Neuron (in vitro differentiated cells): ENCODE data around the gene STXBP2.

ENCODE experiments used
- H2AFZ ChIP-seq: one replicate; pipeline ENCODE4 v1.6.1; 2013; ENCODE audit warnings: low read depth, mild to moderate bottlenecking, inconsistent platforms, low read length, moderate library complexity
- H3K27me3 ChIP-seq: one replicate; pipeline ENCODE4 v1.6.1; 2013; ENCODE audit warnings: low read length; ENCODE audit not compliant: insufficient read depth
- H3K36me3 ChIP-seq: one replicate; pipeline ENCODE4 v1.6.1; 2013; ENCODE audit warnings: low read length; ENCODE audit not compliant: insufficient read depth
- H3K4me1 ChIP-seq: one replicate; pipeline ENCODE4 v1.6.1; 2013; ENCODE audit warnings: low read length; ENCODE audit not compliant: insufficient read depth
- H3K4me3 ChIP-seq: 2 replicates; pipeline ENCODE4 v1.5.1; 2013; ENCODE audit warnings: mild to moderate bottlenecking, low read length, moderate library complexity
- H3K9me3 ChIP-seq: one replicate; pipeline ENCODE4 v1.6.1; 2013; ENCODE audit warnings: low read length

The STXBP2 gene

DNA sequence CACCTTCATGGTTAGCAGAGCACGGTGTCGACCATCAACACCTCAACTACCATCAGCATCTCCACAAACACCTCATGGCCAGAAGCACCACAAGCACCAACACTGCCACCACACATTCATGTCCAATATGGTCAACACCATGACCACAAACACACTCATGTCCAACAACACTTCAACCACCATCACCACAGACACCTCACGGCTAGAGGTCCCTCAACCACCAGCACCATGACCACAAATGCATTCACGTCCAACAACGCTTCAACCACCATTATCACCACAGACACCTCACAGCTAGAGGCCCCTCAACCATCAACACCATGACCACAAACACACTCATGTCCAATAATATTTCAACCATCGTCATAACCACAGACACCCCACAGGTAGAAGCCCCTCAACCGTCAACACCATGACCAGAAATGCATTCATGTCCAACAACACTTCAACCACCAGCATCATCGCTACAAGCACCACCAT lies 53.9 kb downstream of the STXBP2 start:
- no peak overlapping the region for H2AFZ ChIP-seq
- peaks cover 1% of the 10 kb centered on the region for H3K9me3 ChIP-seq
- H3K4me3 ChIP-seq = no peak overlapping the region
- no peaks in the 10 kb centered on the region for H3K4me1 ChIP-seq
- H3K36me3 ChIP-seq = no peaks in the 10 kb centered on the region
- H3K27me3 ChIP-seq = no peaks in the 10 kb centered on the region

DNA sequence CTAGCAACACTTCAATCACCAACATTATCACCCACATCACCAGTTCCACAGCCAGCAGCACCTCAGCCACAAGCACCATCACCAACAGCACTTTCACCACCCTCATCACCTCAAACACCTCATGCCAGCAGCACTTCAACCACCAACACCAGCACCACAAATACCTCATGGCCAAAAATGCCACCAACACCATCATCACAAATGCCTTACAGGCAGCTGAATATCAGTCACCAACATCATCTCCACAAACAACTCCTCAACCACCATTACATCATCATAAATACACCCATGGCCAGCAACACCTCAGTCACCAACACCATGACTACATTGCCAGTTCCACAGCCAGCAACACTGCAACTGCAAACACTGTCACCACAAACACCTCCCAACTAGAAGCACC lies 54.6 kb downstream of the STXBP2 start:
- Histone ChIP-seq H3K4me1 (no peaks in the 10 kb centered on the region), H3K36me3 (no peaks in the 10 kb centered on the region), H3K9me3 (peaks cover 1% of the 10 kb centered on the region), H3K27me3 (no peaks in the 10 kb centered on the region), H3K4me3 (no peak overlapping the region), H2AFZ (no peak overlapping the region)

GRCh38 chr19:7692417-7693088 lies 55.6 kb downstream of the STXBP2 start:
- Histone ChIP-seq H3K27me3 (no peaks in the 10 kb centered on the region), H3K4me1 (no peaks in the 10 kb centered on the region), H2AFZ (no peak overlapping the region), H3K36me3 (no peaks in the 10 kb centered on the region), H3K9me3 (peaks cover 1% of the 10 kb centered on the region), H3K4me3 (no peak overlapping the region)

DNA sequence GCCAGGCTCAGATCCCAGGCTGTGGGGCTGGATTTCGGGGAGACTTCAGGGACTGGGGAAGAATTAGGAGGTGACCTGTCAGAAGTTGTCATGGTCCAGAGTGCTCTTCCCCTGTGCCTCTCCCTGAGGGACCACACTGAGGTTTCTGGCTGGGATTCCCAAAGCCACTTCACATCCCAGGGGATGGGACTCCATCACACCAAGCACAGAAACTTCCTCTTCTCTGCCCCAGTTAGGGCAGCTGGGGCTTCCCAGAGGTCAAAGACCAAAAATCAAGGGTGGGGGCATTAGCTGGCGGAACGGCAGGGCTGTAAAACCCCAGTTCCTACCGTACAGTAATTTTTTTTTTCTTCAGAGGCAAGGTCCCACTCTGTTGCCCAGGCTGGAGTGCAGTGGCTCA lies 57.6 kb downstream of the STXBP2 start:
- no peak overlapping the region for H2AFZ ChIP-seq
- peaks cover 1% of the 10 kb centered on the region for H3K9me3 ChIP-seq
- H3K4me1 ChIP-seq = no peaks in the 10 kb centered on the region
- H3K4me3 ChIP-seq = no peak overlapping the region
- no peaks in the 10 kb centered on the region for H3K27me3 ChIP-seq
- H3K36me3 ChIP-seq = no peaks in the 10 kb centered on the region
